CD4-positive, alpha-beta T cell treated with Interleukin-4 for 1 hour (primary cell): ENCODE results near the gene EYS.
"Not testable (repeated sequence)": the region's sequence is repeated elsewhere in the genome, so short reads cannot be mapped to it uniquely, and the experiment has no call there.

ENCODE experiments used
- DNase-seq, 2 donors: peaks; one replicate each; pipeline ENCODE4 v3.0.0-alpha.2; 2020 to 2022

Gene EYS

DNA sequence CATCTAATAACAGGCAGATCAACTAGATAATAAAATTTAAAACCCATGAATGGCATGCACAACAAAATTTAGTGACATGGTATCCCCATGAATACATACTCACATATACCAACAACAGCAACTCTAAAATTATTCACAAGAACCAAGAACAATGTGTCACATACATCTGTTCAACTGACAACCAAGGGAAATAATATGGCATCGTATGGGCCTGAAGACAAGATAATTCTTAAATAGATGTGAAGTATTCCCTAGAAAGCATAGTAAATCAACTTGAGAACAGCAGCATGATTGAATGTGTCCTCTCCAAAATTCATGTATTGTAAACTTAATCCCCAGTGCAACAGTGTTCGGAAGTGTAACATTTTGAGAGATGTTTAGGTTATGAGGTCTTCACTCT lies 635.5 kb downstream of the EYS start:
- DNase-seq = no peak

- no peak for DNase-seq
Measured at GRCh38 chr6:65064844-65065243, 642.2 kb downstream of the EYS start.

GRCh38 chr6:65059568-65059967 lies 647.5 kb downstream of the EYS start:
- DNase-seq = no peak

- no peak for DNase-seq
Measured at GRCh38 chr6:65055545-65055944, 651.5 kb downstream of the EYS start.

DNA sequence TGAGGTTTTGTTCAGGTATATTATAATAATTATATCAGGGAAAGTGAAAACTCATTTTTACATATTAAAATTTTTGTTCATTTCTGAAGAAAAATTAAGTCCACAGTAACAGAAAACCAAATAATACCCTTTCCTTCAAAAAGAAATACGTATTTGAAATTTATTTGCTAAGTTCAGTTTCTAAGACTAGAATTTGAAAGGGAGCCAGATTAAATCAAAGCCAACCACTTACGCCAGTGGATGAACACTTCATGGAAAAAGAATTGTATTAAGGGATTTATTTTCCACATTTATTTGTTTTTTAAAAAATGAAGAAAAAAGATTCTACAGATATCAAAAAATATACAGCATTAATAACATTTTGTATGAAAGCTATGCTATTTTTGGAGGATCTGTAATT lies 654.4 kb downstream of the EYS start:
- no peak for DNase-seq

DNA sequence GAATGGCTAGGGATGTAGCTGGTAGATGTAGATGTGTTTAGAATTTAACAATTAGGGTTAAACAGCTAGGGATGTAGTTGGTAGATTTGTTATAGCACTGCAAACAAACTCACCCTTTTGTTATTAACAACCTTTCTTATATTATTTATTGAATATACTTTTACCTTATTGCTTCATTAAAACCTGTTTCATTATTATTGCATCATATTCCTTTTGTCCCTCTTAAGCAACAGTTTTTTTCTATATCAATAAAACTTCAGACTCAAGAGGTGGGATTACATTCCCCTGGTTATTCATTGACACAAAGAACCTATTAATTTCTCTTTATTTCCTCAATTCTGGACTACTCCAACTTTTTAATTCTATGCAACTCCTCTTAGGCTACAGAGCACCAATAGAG lies 661.2 kb downstream of the EYS start:
- DNase-seq = no peak

DNA sequence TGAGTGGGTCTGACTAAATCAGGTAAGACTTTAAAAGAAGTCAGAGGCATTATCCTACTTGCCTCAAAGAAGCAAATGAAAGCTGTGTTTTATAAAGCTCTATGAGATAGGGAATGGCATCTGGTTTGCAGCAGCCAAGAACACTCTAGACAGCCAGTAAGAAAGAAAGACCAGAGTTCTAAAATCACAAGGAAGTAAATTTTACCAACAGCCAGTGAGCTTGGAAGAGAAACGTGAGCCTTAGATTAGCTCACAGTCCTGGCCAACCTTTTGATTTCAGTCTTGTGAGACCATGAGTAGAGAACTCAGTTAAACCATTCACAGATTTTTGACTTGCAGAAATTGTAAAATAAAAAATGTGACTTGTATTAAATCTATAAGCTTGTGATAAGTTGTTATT lies 693.0 kb downstream of the EYS start:
- DNase-seq = no peak

- no peak for DNase-seq
Measured at GRCh38 chr6:65006788-65007187, 700.2 kb downstream of the EYS start.

GRCh38 chr6:65004283-65004682 lies 702.7 kb downstream of the EYS start:
- DNase-seq = no peak

GRCh38 chr6:65002882-65003281 lies 704.1 kb downstream of the EYS start:
- not testable (repeated sequence) for DNase-seq

- DNase-seq = no peak
Measured at GRCh38 chr6:65000815-65001214, 706.2 kb downstream of the EYS start.

- no peak for DNase-seq
Measured at GRCh38 chr6:64998204-64998603, 708.8 kb downstream of the EYS start.

- no peak for DNase-seq
Measured at GRCh38 chr6:64996301-64996700, 710.7 kb downstream of the EYS start.

DNA sequence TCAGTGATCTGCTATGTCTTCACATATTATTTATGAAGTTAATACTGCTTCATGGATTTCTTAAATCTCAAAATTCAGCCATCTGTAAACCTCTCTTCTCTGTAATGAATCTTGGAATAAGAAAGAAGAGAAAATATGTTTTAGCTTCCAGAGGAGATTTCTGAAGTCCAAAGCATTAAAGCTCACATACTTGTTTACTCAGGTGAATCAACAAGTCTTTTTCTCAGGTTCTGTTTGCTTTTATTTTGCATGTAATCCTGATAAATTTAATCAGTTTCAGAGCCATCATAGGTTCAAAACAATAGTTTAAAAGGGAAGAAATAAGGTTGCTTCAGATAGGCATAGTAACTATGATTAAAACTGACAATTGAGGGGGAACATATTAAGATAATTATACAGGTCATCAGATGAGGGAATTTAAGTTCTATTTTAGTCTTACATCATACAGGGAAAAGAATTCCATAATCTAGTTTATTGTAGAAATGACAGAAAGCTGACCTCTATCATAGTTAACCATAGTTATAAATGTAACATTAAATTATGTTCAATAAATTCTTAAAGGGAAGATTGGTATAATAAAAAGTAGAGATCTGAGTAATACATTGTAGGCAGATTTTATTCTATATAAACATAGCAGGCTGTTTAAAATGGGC lies 716.2 kb downstream of the EYS start:
- no peak for DNase-seq

- no peak for DNase-seq
Measured at GRCh38 chr6:64988148-64988547, 718.9 kb downstream of the EYS start.

GRCh38 chr6:64987066-64987465 lies 720.0 kb downstream of the EYS start:
- no peak for DNase-seq

DNA sequence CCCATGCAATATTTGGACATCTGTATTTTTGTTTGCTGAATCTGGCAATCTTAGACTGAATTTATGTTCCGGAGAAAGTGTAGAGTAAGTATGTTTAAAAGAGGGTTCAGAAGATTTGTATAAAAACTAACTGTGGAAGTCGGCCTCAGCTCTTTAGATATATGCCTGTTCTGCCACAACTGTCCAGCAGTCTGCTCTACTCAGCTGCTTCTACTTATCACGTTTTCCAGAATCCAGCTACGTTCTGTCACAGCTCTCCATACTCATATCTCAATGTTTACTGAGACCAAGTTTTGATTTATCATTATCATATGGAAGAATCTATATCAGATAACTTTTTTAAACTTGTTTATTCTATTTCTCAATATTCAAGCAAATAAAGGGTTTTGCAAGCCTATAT lies 721.3 kb downstream of the EYS start:
- no peak for DNase-seq

- no peak for DNase-seq
Measured at GRCh38 chr6:64984948-64985347, 722.1 kb downstream of the EYS start.

DNA sequence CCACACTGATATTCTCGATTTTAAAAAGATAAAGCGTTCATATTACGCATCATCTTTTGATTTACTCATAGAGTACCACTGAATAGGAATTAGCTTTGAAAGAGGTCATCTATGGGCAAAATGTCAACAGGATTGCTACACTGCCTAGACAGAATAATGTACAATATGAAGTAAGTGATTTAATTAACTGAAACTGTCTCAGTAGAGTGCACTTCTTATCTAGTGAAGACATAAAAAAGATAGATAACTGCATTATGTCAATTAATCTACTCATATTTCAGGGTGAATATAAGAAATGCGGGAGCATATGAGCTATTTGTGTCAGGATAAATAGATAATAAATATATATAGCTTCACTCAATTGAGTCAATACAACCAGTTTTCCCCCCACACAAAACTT lies 723.9 kb downstream of the EYS start:
- DNase-seq = no peak

DNA sequence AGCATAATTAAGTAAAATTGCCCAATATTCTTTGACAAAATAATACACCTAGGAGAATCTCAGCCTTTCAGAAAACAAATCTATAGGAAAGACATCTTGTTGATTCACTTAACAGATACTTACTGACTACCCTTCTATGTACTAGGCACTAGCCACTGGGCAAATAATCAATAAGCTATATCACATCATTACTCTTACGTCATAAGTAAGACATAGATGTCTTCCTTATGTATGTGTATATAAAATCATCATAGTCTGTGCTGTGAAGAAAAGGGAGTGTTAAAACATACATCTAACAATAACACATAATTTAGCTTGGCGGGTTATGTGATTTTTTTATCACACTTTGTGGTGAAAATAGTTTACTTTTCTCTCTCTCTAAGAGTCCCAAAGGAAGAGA lies 733.9 kb downstream of the EYS start:
- DNase-seq = no peak

DNA sequence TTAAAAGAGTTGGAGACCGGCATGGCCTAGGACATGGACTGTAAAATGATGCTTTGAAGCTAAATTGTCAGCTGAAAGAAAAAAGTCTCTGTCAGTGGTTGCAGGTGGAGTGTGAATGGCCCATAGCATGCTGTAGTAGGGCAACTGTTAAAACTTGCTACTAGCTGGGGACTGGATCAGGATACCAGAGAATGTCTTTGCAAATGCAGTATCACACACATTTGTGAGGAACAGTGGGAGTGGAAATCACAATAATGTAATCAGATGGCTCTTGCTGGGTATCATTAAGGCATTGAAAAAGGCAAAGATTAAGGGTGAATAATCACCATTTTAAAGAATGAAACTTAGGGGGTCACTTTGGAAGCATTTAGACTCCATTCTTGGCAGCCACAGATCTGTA lies 737.9 kb downstream of the EYS start:
- no peak for DNase-seq

GRCh38 chr6:64955435-64955848 lies 751.6 kb downstream of the EYS start:
- no peak for DNase-seq

- DNase-seq = no peak
Measured at GRCh38 chr6:64949257-64949656, 757.8 kb downstream of the EYS start.

GRCh38 chr6:64948261-64948660 lies 758.8 kb downstream of the EYS start:
- no peak for DNase-seq

GRCh38 chr6:64945450-64945849 lies 761.6 kb downstream of the EYS start:
- DNase-seq = no peak

DNA sequence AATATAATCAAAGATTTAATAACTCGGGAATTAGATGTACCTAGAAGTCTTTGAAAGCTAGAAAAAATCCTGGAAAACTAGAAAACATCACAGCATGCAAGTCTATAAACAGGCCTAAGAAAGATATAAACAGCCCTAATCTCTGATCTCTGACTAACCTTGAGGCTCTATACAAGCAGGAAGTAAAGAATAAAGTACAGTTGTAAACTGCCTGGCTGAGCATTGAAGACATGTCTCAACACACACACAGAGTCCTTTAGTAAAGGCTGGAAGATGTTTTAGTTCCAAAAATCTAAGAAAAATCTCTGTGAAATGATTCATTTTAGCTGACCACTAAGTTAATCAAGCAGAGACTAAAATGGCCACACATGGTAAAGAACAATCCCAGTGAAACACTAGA lies 774.5 kb downstream of the EYS start:
- DNase-seq = no peak
